SK-N-SH (cell line): ENCODE measurements around the gene TANGO6.

Experiments
- CTCF ChIP-seq: fragments of 200-600 bp; sonication (generic); IDR thresholded peaks from 2 replicates; pipeline ENCODE4 v1.6.1; 2017; ENCODE audit warnings: antibody characterized with exemption, mild to moderate bottlenecking, moderate library complexity
- EP300 ChIP-seq, 2 experiments: IDR thresholded peaks; 2 replicates each; pipeline versions ENCODE4 v1.4.0 to v1.6.1; 2012; ENCODE audit warnings: borderline replicate concordance in 1 of 2, low read depth in 1 of 2, low read length in 1 of 2
- EZH2phosphoT487 ChIP-seq: fragments of 200-600 bp; sonication (generic); IDR thresholded peaks from 2 replicates; pipeline ENCODE4 v1.6.1; 2017; ENCODE audit warnings: low read depth, mixed run types, mild to moderate bottlenecking, antibody characterized with exemption, moderate library complexity, borderline replicate concordance
- GABPA ChIP-seq: IDR thresholded peaks from 2 replicates; pipeline ENCODE4 v1.4.0; 2012; ENCODE audit warnings: low read depth, mild to moderate bottlenecking
- GATA2 ChIP-seq: sonication (generic); formaldehyde crosslinking; IDR thresholded peaks from 2 replicates; pipeline ENCODE4 v1.5.0; 2020; ENCODE audit warnings: mild to moderate bottlenecking, missing genetic modification reagents
- MXI1 ChIP-seq: IDR thresholded peaks from 2 replicates; pipeline ENCODE4 v1.6.1; 2012; ENCODE audit warnings: mild to moderate bottlenecking, low read depth, low read length, improper control_type of control experiment
- POLR2AphosphoS5 ChIP-seq: IDR thresholded peaks from 2 replicates; pipeline ENCODE4 v1.6.1; 2012; ENCODE audit warnings: low read depth, low read length
- RCOR1 ChIP-seq: fragments of 150-350 bp; IDR thresholded peaks from 2 replicates; pipeline ENCODE4 v1.6.1; 2017; ENCODE audit warnings: antibody characterized with exemption, low read length
- RFX5 ChIP-seq: IDR thresholded peaks from 2 replicates; pipeline ENCODE4 v1.6.1; 2012; ENCODE audit warnings: mild to moderate bottlenecking, improper control_type of control experiment, low read length
- SIN3A ChIP-seq: IDR thresholded peaks from 2 replicates; pipeline ENCODE4 v1.6.1; 2012; ENCODE audit warnings: low read depth, mild to moderate bottlenecking, low read length, moderate library complexity, borderline replicate concordance
- SMC3 ChIP-seq: IDR thresholded peaks from 2 replicates; pipeline ENCODE4 v1.6.1; 2012; ENCODE audit warnings: low read depth, low read length, improper control_type of control experiment
- USF1 ChIP-seq: IDR thresholded peaks from 2 replicates; pipeline ENCODE4 v1.4.0; 2012; ENCODE audit warnings: low read depth, borderline replicate concordance
- TF ChIP-seq, protein P1 (sequence below): IDR thresholded peaks from 2 replicates; pipeline ENCODE4 v1.4.0; 2012; ENCODE audit warnings: low read depth

GRCh38 chr16:69039333-69039941 lies 196.1 kb downstream of the TANGO6 start:
- TF ChIP-seq CTCF (no peak), SIN3A (no peak), MXI1 (no peak), USF1 (no peak), RFX5 (no peak), GABPA (no peak), GATA2 (CRISPR knock-in tag) (no peak), POLR2AphosphoS5 (no peak), SMC3 (no peak), EP300 (IDR thresholded peaks at IDR 0.05; ENCODE audit: borderline replicate concordance in 1 of 2, low read depth in 1 of 2, low read length in 1 of 2) (no peak), RCOR1 (no peak), EZH2phosphoT487 (no peak)
- TF ChIP-seq, protein P1, sequence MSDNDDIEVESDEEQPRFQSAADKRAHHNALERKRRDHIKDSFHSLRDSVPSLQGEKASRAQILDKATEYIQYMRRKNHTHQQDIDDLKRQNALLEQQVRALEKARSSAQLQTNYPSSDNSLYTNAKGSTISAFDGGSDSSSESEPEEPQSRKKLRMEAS, result no peak
